ENCODE measurements around the gene SUCLG2.
"Not testable (repeated sequence)": the region's sequence is repeated elsewhere in the genome, so short reads cannot be mapped to it uniquely, and the experiment has no call there.

The SUCLG2 gene

GRCh38 chr3:67610458-67610857 lies 44.0 kb downstream of the SUCLG2 start:
- FAIRE-seq (peak; percentile 92), DNase-seq (ENCODE audit: low spot score) (peak; percentile 77)

- FAIRE-seq: no peak
- no peak for DNase-seq (ENCODE audit: low spot score)
Measured at GRCh38 chr3:67609709-67610108, 44.7 kb downstream of the SUCLG2 start.

- DNase-seq (ENCODE audit: low spot score) (no peak), FAIRE-seq (no peak)
Measured at GRCh38 chr3:67608034-67608433, 46.4 kb downstream of the SUCLG2 start.

GRCh38 chr3:67605377-67605776 lies 49.0 kb downstream of the SUCLG2 start:
- no peak for FAIRE-seq
- peak; percentile 20 for DNase-seq (ENCODE audit: low spot score)

- FAIRE-seq: no peak
Measured at GRCh38 chr3:67602816-67603215, 51.6 kb downstream of the SUCLG2 start.

GRCh38 chr3:67601919-67602608 lies 52.3 kb downstream of the SUCLG2 start:
- FAIRE-seq (no peak), DNase-seq (ENCODE audit: low spot score) (no peak)

More at GRCh38 chr3:67602816-67603215, 51.6 kb downstream of the SUCLG2 start:
- no peak for DNase-seq (ENCODE audit: low spot score)

- FAIRE-seq (no peak), DNase-seq (ENCODE audit: low spot score) (no peak)
Measured at GRCh38 chr3:67601385-67601784, 53.0 kb downstream of the SUCLG2 start.

- DNase-seq (ENCODE audit: low spot score) (no peak), FAIRE-seq (no peak)
Measured at GRCh38 chr3:67599821-67600220, 54.6 kb downstream of the SUCLG2 start.

GRCh38 chr3:67598814-67599556 lies 55.4 kb downstream of the SUCLG2 start:
- no peak for DNase-seq (ENCODE audit: low spot score)
- FAIRE-seq: no peak

GRCh38 chr3:67595424-67595823 lies 59.0 kb downstream of the SUCLG2 start:
- DNase-seq (ENCODE audit: low spot score): no peak
- FAIRE-seq: no peak

GRCh38 chr3:67593761-67594234 lies 60.6 kb downstream of the SUCLG2 start:
- no peak for FAIRE-seq
- no peak for DNase-seq (ENCODE audit: low spot score)

- FAIRE-seq: no peak
- DNase-seq (ENCODE audit: low spot score): no peak
Measured at GRCh38 chr3:67592057-67592456, 62.4 kb downstream of the SUCLG2 start.

GRCh38 chr3:67587811-67588210 lies 66.6 kb downstream of the SUCLG2 start:
- FAIRE-seq (no peak), DNase-seq (ENCODE audit: low spot score) (no peak)

GRCh38 chr3:67587301-67587700 lies 67.1 kb downstream of the SUCLG2 start:
- FAIRE-seq (no peak), DNase-seq (ENCODE audit: low spot score) (no peak)

- not testable (repeated sequence) for FAIRE-seq; DNase-seq (ENCODE audit: low spot score)
Measured at GRCh38 chr3:67584608-67585007, 69.8 kb downstream of the SUCLG2 start.

GRCh38 chr3:67580430-67581000 lies 73.9 kb downstream of the SUCLG2 start:
- DNase-seq (ENCODE audit: low spot score) (no peak), FAIRE-seq (no peak)

GRCh38 chr3:67578416-67578815 lies 76.0 kb downstream of the SUCLG2 start:
- FAIRE-seq (no peak), DNase-seq (ENCODE audit: low spot score) (no peak)

GRCh38 chr3:67576441-67576840 lies 78.0 kb downstream of the SUCLG2 start:
- DNase-seq (ENCODE audit: low spot score) (no peak), FAIRE-seq (no peak)

- DNase-seq (ENCODE audit: low spot score) (no peak), FAIRE-seq (no peak)
Measured at GRCh38 chr3:67569324-67569723, 85.1 kb downstream of the SUCLG2 start.

GRCh38 chr3:67567893-67568292 lies 86.5 kb downstream of the SUCLG2 start:
- DNase-seq (ENCODE audit: low spot score) (no peak), FAIRE-seq (no peak)

GRCh38 chr3:67564973-67565372 lies 89.4 kb downstream of the SUCLG2 start:
- DNase-seq (ENCODE audit: low spot score): no peak
- FAIRE-seq: no peak

GRCh38 chr3:67564008-67564407 lies 90.4 kb downstream of the SUCLG2 start:
- DNase-seq (ENCODE audit: low spot score) (no peak), FAIRE-seq (no peak)
